Subcutaneous abdominal adipose tissue (tissue), 5 donors: Measurements from ENCODE around the gene DLK2.

Source experiments
- H3K27ac ChIP-seq: one replicate; pipeline ENCODE4 v1.7.0; 2013; ENCODE audit warnings: low read depth, mild to moderate bottlenecking, inconsistent platforms, low read length, moderate library complexity
- H3K27me3 ChIP-seq, 5 donors: one replicate each; pipeline ENCODE4 v1.7.0; 2013; ENCODE audit warnings: low read length in 5 of 5, inconsistent platforms in 1 of 5; ENCODE audit not compliant: control insufficient read depth in 5 of 5, insufficient read depth in 4 of 5
- H3K36me3 ChIP-seq, 5 donors: one replicate each; pipeline ENCODE4 v1.7.0; 2013; ENCODE audit warnings: low read length in 5 of 5; ENCODE audit not compliant: control insufficient read depth in 5 of 5, insufficient read depth in 5 of 5
- H3K4me1 ChIP-seq, 5 donors: one replicate each; pipeline ENCODE4 v1.7.0; 2013; ENCODE audit warnings: low read length in 5 of 5, mild to moderate bottlenecking in 3 of 5, moderate library complexity in 1 of 5; ENCODE audit not compliant: control insufficient read depth in 5 of 5, insufficient read depth in 5 of 5
- H3K4me3 ChIP-seq, 5 donors: one replicate each; pipeline ENCODE4 v1.7.0; 2013; ENCODE audit warnings: low read length in 5 of 5, low read depth in 1 of 5
- H3K9ac ChIP-seq, 5 donors: one replicate each; pipeline ENCODE4 v1.7.0; 2013; ENCODE audit warnings: low read length in 5 of 5, mild to moderate bottlenecking in 4 of 5, moderate library complexity in 3 of 5
- H3K9me3 ChIP-seq, 5 donors: one replicate each; pipeline ENCODE4 v1.7.0; 2013; ENCODE audit warnings: low read length in 5 of 5; ENCODE audit not compliant: control insufficient read depth in 5 of 5
- donor health status: healthy.
- donor health status: healthy.
- donor health status: healthy.
- donor health status: healthy.
- donor health status: healthy.

The DLK2 gene

DNA sequence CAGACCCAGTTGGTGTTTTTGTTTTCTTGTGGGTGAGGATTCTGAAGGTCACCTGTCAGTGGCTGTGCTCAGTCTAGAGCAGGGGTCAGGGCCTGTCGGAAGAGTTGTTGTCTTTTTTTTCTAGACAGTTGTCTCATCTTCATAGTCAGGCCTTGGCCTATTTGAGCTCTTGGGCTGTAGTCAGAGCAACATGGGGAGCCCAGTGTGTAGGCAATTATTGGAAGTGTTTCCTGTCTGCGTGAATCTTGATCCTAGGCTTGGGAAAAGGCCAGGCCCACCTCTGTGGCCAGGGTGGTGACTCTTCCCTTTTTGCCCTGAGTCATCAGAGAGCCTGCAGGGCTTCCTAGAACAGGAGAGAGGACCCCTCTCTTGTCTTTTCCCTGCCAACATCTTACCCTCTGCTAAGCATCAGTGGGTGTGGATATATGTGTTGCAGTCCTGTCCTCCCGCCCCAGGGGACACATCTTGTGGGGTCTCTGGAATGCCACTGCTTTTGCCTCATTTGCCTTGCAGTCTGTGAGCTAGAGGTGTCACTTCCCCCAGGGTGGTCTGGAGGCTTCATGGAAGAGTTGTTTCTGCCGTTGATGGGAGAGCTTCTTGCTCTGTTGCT, 33.4 kb upstream of the DLK2 start:
- Histone ChIP-seq H3K27ac (no peak overlapping the region), H3K9me3 (no peaks in the 10 kb centered on the region), H3K36me3 (peaks cover 3 to 15% (median 12%) of the 10 kb centered on the region in 5 donors), H3K27me3 (no peaks in the 10 kb centered on the region), H3K4me1 (peaks cover 2 to 24% (median 12%) of the 10 kb centered on the region in 5 donors), H3K9ac (no peak overlapping the region), H3K4me3 (no peak overlapping the region)

DNA sequence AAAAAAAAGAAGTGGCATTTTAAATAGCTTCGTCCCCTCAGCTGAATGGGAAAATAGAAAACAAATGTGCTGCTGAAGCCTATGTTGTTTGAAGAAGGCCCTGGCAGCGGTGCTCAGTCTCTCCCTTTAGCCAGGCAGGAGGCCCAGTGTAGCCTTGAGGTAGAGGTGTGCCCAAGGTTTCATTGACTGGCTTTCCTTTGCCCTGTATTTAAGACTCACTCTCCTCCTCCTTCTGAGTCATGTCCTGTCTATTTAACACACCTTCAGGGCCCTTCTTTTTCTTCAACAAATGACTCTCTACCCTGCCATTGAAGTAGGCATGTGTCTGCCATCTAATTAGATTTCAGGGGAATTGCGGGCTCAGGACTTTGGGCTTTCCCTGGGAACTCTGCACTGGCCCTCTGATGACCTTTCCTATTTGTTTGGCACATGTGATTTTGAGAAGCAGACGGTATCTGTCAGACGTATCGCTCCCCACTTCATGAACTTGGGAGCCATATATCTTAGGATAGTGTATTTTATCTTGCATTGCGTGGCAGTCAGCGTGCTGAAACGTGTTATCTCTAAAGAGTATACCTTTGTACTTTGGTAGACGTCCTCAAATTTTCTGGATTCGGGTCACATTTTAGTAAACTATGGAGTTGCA, 26.4 kb upstream of the DLK2 start:
- H3K27me3 ChIP-seq = no peaks in the 10 kb centered on the region
- H3K36me3 ChIP-seq = peaks cover 0 to 7% (median 4%) of the 10 kb centered on the region in 5 donors
- no peak overlapping the region for H3K4me3 ChIP-seq
- H3K27ac ChIP-seq = no peak overlapping the region
- H3K4me1 ChIP-seq = peaks cover 5 to 25% (median 16%) of the 10 kb centered on the region in 5 donors
- H3K9me3 ChIP-seq = no peaks in the 10 kb centered on the region
- H3K9ac ChIP-seq = peak overlapping the region in 1 of 5 donors; percentile 4

GRCh38 chr6:43481075-43481474, 25.7 kb upstream of the DLK2 start:
- H3K27me3 ChIP-seq = no peaks in the 10 kb centered on the region
- no peak overlapping the region for H3K9ac ChIP-seq
- H3K36me3 ChIP-seq = peaks cover 0 to 5% (median 4%) of the 10 kb centered on the region in 5 donors
- no peak overlapping the region for H3K27ac ChIP-seq
- peaks cover 5 to 25% (median 16%) of the 10 kb centered on the region in 5 donors for H3K4me1 ChIP-seq
- no peak overlapping the region for H3K4me3 ChIP-seq
- no peaks in the 10 kb centered on the region for H3K9me3 ChIP-seq

DNA sequence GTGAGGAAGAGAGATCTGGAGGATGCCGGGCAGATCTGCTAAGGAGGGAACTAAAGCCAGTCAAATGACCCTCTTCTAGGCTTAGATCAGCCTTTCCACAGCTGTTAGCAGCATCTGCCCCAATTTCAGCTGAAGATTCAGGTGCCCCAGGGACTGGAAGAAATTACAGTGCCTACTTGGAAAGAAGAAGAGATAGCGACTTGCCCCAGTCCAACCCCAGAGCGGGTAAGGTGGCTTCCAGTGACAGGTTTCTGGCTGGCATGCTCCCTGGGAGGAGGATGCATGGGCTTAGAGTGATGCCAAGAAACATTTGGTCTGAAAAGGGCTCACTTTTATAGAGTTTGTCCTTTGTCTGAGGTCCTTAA, 22.6 kb upstream of the DLK2 start:
- H3K36me3 ChIP-seq = peaks cover 0 to 4% (median 0%) of the 10 kb centered on the region in 5 donors
- H3K4me1 ChIP-seq = peaks cover 5 to 18% (median 15%) of the 10 kb centered on the region in 5 donors
- peak overlapping the region; percentile 79 for H3K27ac ChIP-seq
- peak overlapping the region; percentile 64 to 93 (median 77) for H3K4me3 ChIP-seq
- no peaks in the 10 kb centered on the region for H3K9me3 ChIP-seq
- H3K27me3 ChIP-seq = no peaks in the 10 kb centered on the region
- peak overlapping the region; percentile 65 to 97 (median 96) for H3K9ac ChIP-seq

GRCh38 chr6:43477235-43478007, 22.1 kb upstream of the DLK2 start, which contains the start of gene TJAP1:
Gene TJAP1 (plus strand): TSS chr6:43477570. CDS start chr6:43499002, 21,432 bp downstream.
- H3K9ac ChIP-seq = peak within 1 kb of the TSS; percentile 65 to 97 (median 96)
- H3K36me3 ChIP-seq = peaks cover 0 to 4% (median 0%) of the 10 kb centered on the region in 5 donors
- peaks cover 5 to 18% (median 15%) of the 10 kb centered on the region in 5 donors for H3K4me1 ChIP-seq
- H3K9me3 ChIP-seq = no peaks in the 10 kb centered on the region
- H3K4me3 ChIP-seq = peak within 1 kb of the TSS; percentile 64 to 93 (median 77)
- peak within 1 kb of the TSS; percentile 79 for H3K27ac ChIP-seq
- H3K27me3 ChIP-seq = no peaks in the 10 kb centered on the region

GRCh38 chr6:43476746-43477145, 21.4 kb upstream of the DLK2 start:
- Histone ChIP-seq H3K27me3 (no peaks in the 10 kb centered on the region), H3K27ac (peak overlapping the region; percentile 79), H3K36me3 (peaks cover 0 to 3% (median 0%) of the 10 kb centered on the region in 5 donors), H3K9me3 (no peaks in the 10 kb centered on the region), H3K9ac (peak overlapping the region in 2 of 5 donors; percentile 19 to 97), H3K4me3 (peak overlapping the region; percentile 47 to 81 (median 64)), H3K4me1 (peaks cover 5 to 18% (median 15%) of the 10 kb centered on the region in 5 donors)

GRCh38 chr6:43475516-43475915, 20.2 kb upstream of the DLK2 start:
- Histone ChIP-seq H3K27ac (no peak overlapping the region), H3K4me3 (no peak overlapping the region), H3K27me3 (no peaks in the 10 kb centered on the region), H3K36me3 (no peaks in the 10 kb centered on the region), H3K4me1 (peaks cover 5 to 18% (median 15%) of the 10 kb centered on the region in 5 donors), H3K9me3 (no peaks in the 10 kb centered on the region), H3K9ac (no peak overlapping the region)

DNA sequence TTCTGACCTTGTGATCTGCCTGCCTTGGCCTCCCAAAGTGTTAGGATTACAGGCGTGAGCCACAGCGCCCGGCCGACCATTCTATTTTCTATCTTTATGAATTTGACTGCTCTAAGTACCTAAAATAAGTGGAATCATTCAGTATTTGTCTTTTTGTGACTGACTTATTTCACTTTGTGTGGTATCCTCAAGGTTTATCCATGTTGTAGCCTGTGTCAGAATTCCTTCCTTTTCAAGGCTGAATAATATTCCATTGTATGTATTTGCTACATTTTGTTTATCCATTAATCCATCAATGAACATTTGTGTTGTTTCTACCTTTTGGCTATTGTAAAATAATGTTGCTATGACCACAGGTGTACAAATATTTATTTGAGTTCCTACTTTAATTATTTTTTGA, 17.2 kb upstream of the DLK2 start:
- H3K4me3 ChIP-seq = no peak overlapping the region
- peaks cover 0 to 11% (median 4%) of the 10 kb centered on the region in 5 donors for H3K27me3 ChIP-seq
- peaks cover 0 to 5% (median 3%) of the 10 kb centered on the region in 5 donors for H3K4me1 ChIP-seq
- no peaks in the 10 kb centered on the region for H3K36me3 ChIP-seq
- H3K9me3 ChIP-seq = no peaks in the 10 kb centered on the region
- no peak overlapping the region for H3K27ac ChIP-seq
- no peak overlapping the region for H3K9ac ChIP-seq

DNA sequence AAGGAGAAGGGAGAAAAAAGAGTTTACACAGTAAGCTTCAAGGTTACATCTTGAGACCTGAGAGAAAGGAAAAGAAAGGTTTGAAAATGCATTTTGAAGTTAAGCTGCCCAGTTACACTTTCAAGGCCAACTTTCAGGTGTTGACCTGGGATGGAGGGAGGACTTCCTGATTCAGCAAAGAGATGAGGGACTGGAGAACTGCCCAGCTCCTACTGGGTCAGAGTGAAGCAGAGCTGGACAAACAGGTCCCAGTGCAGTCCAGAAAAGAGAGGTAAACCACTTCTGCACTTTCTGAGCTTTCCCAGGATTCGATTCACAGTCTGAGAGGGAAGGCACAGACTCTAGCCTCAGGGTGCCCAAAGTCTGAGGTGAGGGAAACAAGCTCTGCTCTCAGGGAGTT, 16.1 kb upstream of the DLK2 start:
- no peaks in the 10 kb centered on the region for H3K4me1 ChIP-seq
- no peak overlapping the region for H3K27ac ChIP-seq
- H3K9ac ChIP-seq = no peak overlapping the region
- peaks cover 0 to 15% (median 4%) of the 10 kb centered on the region in 5 donors for H3K27me3 ChIP-seq
- no peaks in the 10 kb centered on the region for H3K9me3 ChIP-seq
- H3K4me3 ChIP-seq = no peak overlapping the region
- no peaks in the 10 kb centered on the region for H3K36me3 ChIP-seq

- no peaks in the 10 kb centered on the region for H3K36me3 ChIP-seq
- no peaks in the 10 kb centered on the region for H3K4me1 ChIP-seq
- H3K9me3 ChIP-seq = no peaks in the 10 kb centered on the region
- H3K27ac ChIP-seq = no peak overlapping the region
- no peak overlapping the region for H3K9ac ChIP-seq
- H3K4me3 ChIP-seq = no peak overlapping the region
- peaks cover 4 to 19% (median 7%) of the 10 kb centered on the region in 5 donors for H3K27me3 ChIP-seq
Observed at GRCh38 chr6:43469947-43470346, 14.6 kb upstream of the DLK2 start.
